ENCODE measurements around the gene ZNF778.

Gene ZNF778

DNA sequence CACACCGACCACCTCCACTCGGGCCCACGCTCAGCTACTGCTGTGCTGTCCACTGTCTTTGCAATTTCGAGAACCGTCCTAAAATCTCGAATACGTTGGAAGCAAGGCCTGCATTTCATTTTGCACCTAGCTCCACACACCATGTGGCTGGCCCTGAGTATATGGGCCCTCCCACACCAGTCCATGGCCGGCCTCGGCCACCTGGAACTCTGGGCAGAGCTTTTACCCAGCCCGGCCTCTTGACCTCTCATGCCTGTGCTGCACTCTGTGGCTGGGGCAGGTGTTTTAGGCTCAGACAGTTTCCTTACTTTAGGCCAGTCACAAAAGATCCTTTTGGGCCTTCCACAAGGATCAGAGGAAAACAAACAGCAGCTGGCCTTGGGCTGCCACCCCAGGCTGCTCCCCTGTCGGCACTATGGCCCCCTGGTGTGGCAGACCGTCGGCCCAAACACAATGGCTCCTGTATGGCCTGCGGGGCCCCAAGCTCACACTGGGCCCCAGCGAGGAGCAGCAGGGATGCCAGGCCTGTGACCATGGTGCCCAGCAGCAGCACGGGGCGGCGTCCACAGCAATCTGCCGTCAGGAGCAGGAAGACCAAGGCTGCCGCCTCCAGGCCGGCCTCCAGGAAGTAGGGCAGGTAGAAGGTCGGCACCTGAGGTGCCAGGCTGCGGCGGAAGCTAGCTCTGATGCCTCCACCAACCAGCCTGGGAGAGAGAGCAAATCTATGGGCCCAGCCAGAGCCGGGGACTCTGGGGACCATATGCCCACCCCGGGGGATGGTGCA is 19.7 kb upstream of the ZNF778 start:
- DNase-seq (ENCODE audit: low spot score) = no peak
- in situ Hi-C loops (cut with MboI; ENCODE audit: low pct_unique_long_range_greater_than_20kb, low sequenced_read_pairs, unreplicated experiment) = no loop called here
- no peak for TF ChIP-seq CTCF (IDR thresholded peaks at IDR 0.05; ENCODE audit: extremely low read depth, insufficient read depth, missing control alignments)

DNA sequence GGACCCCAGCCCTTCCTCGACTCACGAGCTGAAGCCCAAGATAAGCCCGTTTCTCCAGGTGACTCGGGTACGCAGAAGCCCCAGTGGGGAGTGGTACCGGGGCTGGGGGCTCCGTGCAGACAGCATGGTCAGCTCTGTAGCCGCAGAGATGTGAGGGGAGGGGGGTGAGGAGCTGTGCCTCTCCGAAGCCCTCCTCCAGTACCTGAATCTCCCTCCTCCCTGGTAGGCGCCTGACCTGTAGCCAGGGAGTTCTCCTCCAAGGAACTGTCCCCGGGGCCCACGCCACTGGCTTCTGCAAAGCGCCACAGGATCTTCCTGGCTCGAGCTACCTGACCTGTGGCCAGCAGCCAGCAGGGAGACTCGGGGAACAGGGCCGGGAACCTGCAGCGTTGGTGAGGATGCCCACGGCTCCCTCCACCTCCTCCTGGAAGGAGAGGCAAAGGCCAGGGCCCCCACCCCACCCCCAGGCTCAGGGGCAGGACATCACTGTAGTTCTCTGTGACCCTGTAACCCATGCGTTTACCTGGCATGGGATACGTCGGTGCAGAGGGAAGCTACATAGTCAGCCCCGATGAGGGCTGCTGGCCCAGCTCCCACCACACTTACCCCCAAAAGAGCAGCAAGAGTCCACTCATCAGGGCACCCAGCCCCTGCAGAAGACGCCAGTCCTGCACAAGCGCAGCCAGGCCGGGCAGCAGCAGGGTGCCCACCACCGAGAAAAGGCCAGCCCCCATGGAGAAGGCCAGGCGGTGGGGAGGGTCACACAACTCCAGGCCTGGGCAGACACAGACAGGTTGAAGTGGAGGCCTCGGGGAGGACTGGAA is 18.9 kb upstream of the ZNF778 start:
- TF ChIP-seq CTCF (IDR thresholded peaks at IDR 0.05; ENCODE audit: extremely low read depth, insufficient read depth, missing control alignments) = no peak
- no peak for DNase-seq (ENCODE audit: low spot score)
- in situ Hi-C loops (cut with MboI; ENCODE audit: low pct_unique_long_range_greater_than_20kb, low sequenced_read_pairs, unreplicated experiment) = no loop called here

GRCh38 chr16:89199241-89200123 is 18.0 kb upstream of the ZNF778 start:
- no peak for DNase-seq (ENCODE audit: low spot score)
- TF ChIP-seq CTCF (IDR thresholded peaks at IDR 0.05; ENCODE audit: extremely low read depth, insufficient read depth, missing control alignments) = no peak
- in situ Hi-C loops (cut with MboI; ENCODE audit: low pct_unique_long_range_greater_than_20kb, low sequenced_read_pairs, unreplicated experiment) = no loop called here

DNA sequence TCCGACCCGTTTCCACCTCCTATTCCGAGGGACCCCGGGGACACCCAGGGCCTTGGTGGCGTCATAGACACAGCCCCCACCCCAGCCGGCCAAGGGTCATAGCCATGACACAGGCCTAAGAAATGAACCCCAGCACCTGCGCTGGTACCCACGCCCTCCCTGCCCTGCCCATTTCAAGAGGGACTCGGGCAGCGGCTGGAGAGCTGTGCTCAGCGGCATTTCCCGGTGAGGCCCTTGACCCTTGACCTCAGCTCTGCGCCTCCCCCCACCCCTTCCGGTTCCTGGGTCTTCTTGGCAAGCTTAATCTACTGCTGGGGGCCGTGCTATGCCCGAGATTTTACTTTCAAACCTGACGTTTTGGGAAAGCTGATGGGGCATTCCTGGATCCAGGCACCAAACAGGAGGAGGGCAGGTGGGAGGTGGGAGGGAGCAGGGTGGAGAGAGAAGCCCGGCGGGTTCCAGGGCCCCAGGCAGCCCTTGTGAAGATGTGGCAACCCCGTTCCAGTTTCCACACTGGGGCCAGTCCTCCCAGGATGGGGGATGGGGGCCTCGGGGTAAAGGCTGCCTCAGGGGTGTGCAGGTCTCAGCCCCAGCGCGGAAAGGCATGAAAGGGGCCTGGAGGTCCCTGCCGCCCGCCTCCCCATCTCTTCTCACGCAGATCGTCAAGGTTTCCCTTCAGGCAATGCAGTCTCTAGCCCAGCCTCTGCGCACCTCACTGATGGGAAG is 17.2 kb upstream of the ZNF778 start, which contains the start of gene SLC22A31:
SLC22A31 (minus strand) TSS at position 414 of the 726 bp plus-strand sequence; CDS start at position 378, 36 bp downstream.
- no peak for TF ChIP-seq CTCF (IDR thresholded peaks at IDR 0.05; ENCODE audit: extremely low read depth, insufficient read depth, missing control alignments)
- DNase-seq (ENCODE audit: low spot score) = no peak
- in situ Hi-C loops (cut with MboI; ENCODE audit: low pct_unique_long_range_greater_than_20kb, low sequenced_read_pairs, unreplicated experiment) = no loop called here

DNA sequence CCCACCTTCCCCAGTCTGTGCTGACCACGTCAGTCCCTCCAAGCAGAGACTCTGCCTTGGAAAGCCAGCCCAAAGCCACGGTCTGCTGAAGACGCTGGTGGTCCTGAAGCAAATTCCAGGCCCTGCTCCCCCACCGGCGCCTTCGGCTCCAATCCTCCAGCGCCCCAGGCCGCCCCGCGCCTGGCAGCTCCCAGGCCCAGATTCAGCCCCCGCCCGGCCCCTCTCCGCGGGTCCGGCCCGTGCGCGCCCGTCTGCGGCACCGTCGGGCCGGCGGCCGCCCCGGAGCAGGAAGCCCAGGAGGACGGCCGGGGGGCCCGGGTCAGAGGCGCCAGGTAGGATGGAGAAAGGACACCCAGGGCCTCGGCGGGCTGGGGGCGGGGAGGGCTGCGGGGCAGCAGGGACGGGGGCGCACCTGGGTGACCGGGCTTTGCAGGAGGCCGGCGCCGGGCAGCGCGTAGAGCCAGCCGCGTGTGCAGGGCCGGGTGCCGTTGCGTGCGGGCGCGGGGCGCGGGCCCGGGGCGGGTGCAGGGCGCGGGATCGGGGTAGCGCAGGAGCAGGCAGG is 16.6 kb upstream of the ZNF778 start:
- in situ Hi-C loops (cut with MboI; ENCODE audit: low pct_unique_long_range_greater_than_20kb, low sequenced_read_pairs, unreplicated experiment) = no loop called here
- DNase-seq (ENCODE audit: low spot score) = no peak
- no peak for TF ChIP-seq CTCF (IDR thresholded peaks at IDR 0.05; ENCODE audit: extremely low read depth, insufficient read depth, missing control alignments)

Data from GM13977 (cell line).